ENCODE data around the gene LLCFC1.

LLCFC1 gene

DNA sequence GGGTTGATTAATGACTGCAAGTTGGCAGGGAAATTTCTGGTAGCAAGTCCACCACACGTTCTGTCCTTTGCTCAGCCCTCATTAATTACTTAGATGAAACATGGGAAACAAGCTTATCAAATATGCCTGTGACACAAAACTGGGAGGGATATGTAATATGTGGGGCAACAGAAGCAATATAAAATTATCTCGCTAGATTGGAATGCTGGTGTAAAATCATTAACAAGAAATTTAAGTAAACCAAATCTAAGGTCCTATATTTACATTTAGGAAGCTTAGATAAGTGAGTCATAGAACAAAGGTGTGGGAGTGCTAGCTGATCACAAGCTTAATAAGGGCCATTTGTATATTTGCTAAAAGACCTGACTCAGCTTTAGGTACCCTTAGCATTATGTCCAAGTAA, 29.3 kb upstream of the LLCFC1 start:
- TF ChIP-seq, protein P1, sequence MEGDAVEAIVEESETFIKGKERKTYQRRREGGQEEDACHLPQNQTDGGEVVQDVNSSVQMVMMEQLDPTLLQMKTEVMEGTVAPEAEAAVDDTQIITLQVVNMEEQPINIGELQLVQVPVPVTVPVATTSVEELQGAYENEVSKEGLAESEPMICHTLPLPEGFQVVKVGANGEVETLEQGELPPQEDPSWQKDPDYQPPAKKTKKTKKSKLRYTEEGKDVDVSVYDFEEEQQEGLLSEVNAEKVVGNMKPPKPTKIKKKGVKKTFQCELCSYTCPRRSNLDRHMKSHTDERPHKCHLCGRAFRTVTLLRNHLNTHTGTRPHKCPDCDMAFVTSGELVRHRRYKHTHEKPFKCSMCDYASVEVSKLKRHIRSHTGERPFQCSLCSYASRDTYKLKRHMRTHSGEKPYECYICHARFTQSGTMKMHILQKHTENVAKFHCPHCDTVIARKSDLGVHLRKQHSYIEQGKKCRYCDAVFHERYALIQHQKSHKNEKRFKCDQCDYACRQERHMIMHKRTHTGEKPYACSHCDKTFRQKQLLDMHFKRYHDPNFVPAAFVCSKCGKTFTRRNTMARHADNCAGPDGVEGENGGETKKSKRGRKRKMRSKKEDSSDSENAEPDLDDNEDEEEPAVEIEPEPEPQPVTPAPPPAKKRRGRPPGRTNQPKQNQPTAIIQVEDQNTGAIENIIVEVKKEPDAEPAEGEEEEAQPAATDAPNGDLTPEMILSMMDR (IDR thresholded peaks at IDR 0.05; ENCODE audit: low read depth, low read length, missing control alignments) = no peak
- H3K4me3 ChIP-seq (ENCODE audit: low read depth, low read length) = no peak overlapping the region
- DNase-seq (ENCODE audit: low read depth) = no peak

DNA sequence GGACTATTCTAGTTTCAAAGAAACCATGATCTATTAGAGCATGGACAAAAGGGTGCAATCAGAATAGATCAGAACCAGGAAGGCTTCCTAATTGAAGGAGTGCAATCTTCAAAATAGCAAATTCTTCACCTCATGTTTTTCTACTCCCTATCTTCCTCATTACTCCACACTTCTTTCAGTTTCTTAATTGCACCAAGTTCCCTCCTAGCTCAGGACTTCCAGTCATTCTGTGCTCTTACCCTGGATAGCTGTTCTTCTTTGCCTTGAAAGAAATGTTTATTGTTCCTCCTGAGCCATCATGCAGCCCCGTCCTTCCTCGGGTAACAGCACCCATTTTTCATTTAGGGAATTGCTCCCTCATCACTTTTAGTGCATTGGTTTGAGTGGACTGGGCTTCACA, 28.8 kb upstream of the LLCFC1 start:
- no peak for DNase-seq (ENCODE audit: low read depth)
- TF ChIP-seq, protein P1 (IDR thresholded peaks at IDR 0.05; ENCODE audit: low read depth, low read length, missing control alignments) = no peak

DNA sequence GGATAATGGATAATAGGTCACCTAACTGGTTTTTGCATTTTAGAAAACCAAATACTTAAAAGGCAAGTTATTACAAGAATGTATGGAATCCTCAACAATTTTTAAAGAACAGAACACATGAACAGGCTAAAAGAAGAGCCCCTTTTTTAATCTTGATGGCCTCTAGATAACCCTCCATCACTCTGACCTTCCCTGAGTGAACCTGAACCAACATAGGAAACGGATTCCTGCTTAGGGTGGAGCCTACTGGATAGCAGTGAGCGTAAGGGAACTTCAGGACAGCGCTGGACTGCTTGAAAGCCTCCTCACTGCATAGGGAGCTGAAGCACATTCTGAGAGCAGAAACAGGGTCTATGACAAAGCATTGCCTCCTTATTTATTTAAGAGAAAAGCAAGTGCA, 26.2 kb upstream of the LLCFC1 start:
- TF ChIP-seq, protein P1 (IDR thresholded peaks at IDR 0.05; ENCODE audit: low read depth, low read length, missing control alignments) = no peak
- H3K4me3 ChIP-seq (ENCODE audit: low read depth, low read length) = no peak overlapping the region
- DNase-seq (ENCODE audit: low read depth) = no peak

More for the DNA sequence above, 28.8 kb upstream of the LLCFC1 start:
- H3K4me3 ChIP-seq (ENCODE audit: low read depth, low read length) = no peak overlapping the region

DNA sequence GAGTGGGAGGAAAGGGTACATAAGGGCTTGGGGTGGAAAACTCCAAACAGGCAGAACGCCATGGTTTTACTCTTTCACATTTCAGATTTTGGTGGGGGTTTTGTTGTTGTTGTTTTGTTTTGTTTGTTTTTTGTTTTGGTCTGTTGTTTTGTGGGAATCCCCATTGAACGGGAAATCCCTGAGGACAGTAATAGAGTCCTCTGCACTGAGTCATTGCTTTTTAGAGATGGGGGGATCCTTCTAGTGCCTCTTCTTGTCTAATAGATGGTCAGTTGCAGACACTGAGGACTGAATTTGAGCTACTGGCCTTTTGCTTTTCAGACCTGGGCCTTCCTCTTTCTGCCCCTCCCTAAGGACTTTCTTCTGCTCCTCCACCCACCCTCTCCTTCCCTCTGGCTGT, 25.7 kb upstream of the LLCFC1 start:
- no peak overlapping the region for H3K4me3 ChIP-seq (ENCODE audit: low read depth, low read length)
- TF ChIP-seq, protein P1 (IDR thresholded peaks at IDR 0.05; ENCODE audit: low read depth, low read length, missing control alignments) = no peak
- no peak for DNase-seq (ENCODE audit: low read depth)

DNA sequence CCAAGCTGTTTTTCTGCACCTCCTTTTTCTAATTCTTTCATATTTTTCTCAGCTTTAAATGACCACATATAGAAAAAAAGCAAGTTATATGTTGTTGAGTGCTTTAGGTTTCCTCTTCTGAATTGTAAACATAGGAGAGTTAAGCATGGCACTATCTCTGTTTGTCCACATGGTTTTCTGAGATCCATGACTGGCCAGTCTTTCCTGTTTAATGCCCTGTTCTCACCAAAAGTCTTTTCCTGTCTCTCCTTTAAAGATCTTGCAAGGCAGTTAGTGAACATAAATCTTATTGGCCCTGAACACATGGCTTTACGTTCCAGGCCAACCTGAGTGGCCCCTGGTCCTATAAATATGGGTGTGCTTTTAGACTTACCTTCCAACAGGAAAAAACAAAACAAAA, 25.2 kb upstream of the LLCFC1 start:
- DNase-seq (ENCODE audit: low read depth) = no peak
- TF ChIP-seq, protein P1 (IDR thresholded peaks at IDR 0.05; ENCODE audit: low read depth, low read length, missing control alignments) = no peak
- no peak overlapping the region for H3K4me3 ChIP-seq (ENCODE audit: low read depth, low read length)

DNA sequence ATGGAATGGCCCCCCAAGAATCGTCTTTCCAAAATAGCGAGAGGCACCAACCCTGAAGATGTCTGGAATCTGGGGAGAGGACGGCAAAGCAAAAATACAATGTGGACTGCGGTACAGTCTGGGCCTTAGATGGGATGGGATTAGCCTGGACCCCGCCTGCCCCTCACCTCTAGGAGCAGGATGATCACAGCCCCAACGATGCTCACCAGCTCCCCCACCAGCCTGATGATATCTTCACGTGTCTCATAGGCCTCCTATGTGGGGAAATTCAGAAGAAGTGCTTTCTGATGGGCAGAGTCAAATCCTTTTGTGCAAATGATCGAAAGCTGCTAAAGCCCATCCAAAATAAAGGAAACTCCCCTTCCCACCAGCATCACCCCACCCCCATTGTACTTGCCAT, 24.0 kb upstream of the LLCFC1 start:
- H3K4me3 ChIP-seq (ENCODE audit: low read depth, low read length) = no peak overlapping the region
- TF ChIP-seq, protein P1 (IDR thresholded peaks at IDR 0.05; ENCODE audit: low read depth, low read length, missing control alignments) = no peak
- no peak for DNase-seq (ENCODE audit: low read depth)

DNA sequence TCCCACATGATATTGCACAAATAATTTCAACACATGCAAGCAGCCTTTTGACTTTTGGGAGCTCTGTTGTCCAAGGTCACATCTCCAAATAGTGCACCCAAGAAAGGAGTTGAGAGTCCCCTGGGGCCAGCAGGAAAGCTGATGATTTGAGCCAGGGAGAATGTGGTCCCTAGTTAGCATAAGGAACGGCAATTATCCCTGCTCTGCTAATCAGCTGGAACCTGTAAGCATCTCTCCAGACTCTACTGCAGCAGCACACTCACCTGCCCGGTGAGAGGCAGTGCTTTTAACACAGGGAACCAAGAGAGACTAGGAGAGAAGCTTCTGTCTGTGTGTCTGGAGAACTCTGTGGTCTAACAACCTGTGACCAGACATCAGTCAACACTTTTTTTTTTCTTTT, 22.8 kb upstream of the LLCFC1 start:
- TF ChIP-seq, protein P1 (IDR thresholded peaks at IDR 0.05; ENCODE audit: low read depth, low read length, missing control alignments) = no peak
- DNase-seq (ENCODE audit: low read depth) = no peak
- H3K4me3 ChIP-seq (ENCODE audit: low read depth, low read length) = no peak overlapping the region
